Stimulated activated CD4-positive, alpha-beta T cell treated with anti-CD3 and anti-CD28 coated beads, Interleukin-1b, Interleukin-23, amount 100 ng/mL, for 1 hour (primary cell): ENCODE measurements around the gene PRKAG2.

ENCODE experiments used
- DNase-seq, 2 donors: peaks; one replicate each; pipeline ENCODE4 v3.0.0-alpha.2; 2020; ENCODE audit warnings: low read depth in 2 of 2

Gene PRKAG2

DNA sequence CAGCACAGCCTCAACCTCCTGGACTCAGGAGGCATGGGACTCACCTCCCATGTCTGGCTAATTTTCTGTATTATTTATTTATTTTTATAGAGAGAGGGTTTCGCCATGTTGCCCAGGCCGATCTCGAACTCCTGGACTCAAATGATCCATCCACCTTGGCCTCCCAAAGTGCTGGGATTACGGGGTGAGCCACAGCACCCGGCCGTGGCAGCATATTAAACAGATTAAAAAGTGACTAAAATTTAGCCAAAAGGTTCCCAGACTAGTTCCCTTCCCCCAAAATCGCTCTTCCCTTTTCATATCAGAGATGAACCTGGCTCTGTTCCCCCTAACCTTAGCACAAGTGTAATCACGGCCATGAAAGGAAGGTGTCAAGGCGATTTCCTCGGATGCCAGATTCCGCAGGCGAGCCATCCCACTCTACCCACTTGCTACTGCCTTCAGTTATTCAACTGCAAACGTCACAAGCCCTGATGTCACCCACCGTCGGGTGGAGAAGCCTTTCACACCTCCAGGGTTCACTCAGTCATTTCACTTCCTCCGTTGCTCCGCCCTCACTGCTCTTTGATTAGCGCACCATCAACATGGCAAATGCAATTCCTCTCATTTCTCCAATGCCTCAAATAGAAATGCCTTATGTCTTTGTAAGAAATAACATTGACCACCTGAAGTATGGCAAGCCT, 252.5 kb downstream of the PRKAG2 start:
- no peak for DNase-seq

DNA sequence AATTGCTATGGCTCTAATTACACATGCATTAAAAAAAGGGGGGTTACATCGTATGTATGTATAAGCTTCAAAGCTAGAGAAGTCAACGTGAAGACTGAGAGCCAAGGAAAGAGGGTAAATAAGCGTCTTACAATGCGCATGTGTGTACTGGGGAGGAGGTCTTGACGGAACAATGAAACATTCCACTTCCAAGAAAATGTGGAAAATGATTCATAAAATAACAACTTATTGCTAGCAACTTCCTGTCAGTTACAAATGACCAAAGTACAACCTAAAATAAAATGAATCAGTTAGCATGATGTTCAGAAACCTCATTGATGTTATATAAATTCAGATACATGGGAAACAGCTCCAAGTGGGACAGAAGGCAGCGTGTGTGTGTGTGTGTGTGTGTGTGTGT, 253.1 kb downstream of the PRKAG2 start:
- DNase-seq: no peak

DNA sequence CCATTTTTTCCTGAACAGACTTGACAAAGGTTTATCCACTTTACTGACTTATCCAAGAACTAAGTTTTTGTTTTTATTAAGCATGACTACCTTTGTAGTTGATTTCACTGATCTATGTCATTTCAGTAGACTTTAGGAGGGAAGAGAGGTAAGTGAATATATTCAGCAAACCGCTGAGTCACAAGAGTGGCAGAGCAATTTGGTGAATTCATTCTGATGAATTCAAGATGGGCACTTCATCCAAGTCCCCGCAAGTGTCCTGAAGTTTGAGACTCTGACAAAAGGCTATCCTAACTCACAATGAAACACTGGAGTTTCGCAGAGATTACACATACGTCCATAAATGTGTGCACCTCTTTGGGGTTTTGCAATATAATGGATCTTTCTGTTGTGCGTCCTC, 255.0 kb downstream of the PRKAG2 start:
- DNase-seq: no peak

DNA sequence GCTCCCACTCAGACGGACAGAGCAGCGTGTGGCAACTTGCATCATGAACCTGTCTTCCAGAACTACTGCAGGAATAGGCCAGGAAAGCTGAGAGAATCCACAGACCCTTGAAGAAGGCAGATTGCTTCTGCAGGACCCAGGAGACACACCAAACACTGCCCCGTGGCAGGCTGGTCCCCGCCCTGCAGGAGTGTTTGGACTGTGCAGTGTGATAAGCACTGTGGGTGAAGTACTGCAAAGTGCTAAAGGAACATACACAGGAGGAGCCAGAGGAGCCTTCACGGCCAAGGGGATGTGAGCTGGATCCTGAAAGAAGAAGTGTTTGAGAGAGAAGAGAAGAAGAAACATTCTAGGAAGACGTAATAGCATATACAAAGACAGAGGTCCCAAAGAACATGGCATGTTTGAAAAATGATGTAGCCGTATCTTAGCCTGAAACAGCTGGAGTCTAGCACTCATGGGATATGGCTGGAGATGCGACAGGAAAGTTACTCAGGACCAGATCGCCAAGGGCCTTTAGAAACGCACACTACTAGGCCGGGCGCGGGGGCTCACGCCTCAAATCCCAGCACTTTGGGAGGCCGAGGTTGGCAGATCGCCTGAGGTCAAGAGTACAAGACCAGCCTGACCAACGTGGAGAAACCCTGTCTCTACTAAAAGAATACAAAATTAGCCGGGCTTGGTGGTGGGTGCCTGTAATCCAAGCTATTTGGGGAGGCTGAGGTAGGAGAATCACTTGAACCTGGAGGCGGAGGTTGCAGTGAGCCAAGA, 260.3 kb downstream of the PRKAG2 start:
- no peak for DNase-seq

DNA sequence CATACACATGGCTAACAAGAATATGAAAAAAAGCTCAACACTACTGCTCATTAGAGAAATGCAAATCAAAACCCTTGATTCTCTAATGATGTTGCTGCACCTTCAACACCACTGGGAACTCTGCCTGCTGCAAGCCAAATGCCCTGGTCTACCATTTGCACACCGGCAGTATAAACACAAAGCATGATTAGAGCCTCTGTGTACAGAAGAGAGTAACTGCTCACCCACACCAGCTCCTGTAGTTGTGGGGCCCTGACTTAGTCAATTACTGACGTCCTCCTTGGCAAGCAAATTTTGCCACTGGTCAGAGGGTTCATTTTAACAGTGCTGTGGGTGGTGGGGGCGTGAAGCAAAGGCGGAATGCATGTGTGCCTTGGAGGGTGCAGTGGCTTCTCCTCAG, 261.1 kb downstream of the PRKAG2 start:
- no peak for DNase-seq

DNA sequence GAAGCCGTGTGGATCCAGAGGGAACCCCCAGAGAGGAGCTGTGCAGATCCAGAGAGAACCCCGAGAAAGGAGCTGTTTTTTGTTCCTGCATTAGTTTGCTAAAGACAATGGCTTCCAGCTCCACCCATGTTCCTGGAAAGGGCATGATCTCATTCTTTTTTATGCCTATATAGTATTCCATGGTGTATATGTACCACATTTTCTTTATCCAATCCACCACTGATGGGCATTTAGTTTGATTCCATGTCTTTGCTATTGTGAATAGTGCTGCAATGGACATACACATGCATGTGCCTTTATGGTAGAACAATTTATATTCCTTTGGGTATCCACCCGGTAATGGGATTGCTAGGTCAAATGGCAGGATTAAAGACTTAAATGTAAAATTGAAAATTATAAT, 261.9 kb downstream of the PRKAG2 start:
- no peak for DNase-seq

DNA sequence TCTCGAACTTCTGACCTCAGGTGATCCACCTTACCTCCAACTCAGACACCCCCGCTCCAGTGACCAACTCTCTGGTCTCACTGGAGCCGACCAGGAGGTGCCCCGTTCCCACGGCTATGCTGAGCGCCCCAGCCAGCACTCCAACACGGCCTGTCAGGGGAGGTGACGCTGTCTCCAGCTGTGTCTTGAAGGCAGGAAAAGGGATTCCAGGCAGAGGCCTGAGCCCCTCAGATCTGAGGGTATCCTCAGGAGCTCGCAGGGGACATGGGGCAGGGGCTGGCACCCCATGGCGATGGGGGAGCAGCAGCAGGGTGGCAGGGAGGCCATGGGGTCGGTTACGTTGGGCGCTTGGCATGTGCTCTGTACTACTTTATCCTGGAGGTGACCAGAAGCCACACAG, 262.9 kb downstream of the PRKAG2 start:
- DNase-seq: no peak

DNA sequence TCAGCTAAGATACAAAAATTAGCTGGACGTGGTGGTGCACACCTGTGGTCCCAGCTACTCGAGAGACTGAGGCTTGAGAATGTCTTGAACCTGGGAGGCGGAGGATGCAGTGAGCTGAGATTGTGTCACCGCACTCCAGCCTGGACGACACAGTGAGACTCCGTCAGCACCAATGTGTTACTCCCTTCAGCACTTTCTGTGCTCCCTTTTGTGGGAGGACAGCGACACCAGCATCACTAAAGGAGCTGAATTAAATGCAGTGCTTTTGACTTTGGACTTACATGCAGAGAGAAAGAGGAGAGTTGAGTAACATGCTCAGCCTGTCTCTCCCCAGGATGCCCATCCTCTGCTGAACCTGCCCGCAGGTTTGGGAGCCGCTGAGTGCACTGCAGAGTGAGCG, 265.0 kb downstream of the PRKAG2 start:
- DNase-seq: no peak

DNA sequence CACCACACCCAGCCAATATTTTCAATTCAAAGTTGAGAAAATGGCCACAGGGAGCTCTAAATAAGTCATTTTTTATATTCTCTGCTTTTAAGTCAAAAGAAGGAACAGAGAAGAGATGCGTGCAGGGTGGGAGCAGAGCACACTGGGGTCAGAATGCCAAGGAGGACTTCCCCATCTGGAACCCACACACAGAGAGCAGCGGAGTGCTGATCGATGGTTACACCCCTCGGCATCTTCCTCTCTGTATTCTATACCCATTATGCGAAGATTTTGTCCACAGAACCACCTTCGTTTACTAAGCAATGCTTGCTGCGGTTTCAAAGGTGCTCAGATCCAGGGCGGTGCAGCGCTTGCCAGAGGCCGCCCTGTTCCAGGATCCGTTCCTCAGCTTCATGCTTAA, 265.9 kb downstream of the PRKAG2 start:
- DNase-seq: no peak

DNA sequence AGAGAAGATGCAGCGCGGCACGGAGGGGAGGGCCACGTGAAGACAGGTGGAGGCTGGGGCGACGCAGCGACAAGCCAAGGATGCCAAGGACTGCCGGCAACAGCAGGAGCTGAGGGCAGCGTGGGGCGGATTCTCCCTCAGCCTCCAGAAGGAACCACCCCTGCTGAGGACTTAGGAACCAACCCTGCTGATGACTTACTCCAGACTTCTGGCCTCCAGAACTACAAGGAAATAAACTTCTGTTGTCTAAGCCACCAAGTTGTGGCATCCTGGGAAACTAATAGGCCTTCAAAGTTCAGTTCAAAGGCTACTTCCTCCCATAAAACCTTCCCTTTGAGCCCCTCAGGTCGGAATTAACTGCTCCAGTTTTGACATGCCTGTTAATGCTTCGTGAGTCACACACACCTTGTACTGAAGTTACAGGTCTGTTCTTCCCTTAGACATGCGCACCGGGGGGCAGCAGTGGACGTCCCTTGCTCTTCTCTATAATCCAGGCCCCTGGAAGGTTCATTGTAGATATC, 268.8 kb downstream of the PRKAG2 start:
- no peak for DNase-seq

DNA sequence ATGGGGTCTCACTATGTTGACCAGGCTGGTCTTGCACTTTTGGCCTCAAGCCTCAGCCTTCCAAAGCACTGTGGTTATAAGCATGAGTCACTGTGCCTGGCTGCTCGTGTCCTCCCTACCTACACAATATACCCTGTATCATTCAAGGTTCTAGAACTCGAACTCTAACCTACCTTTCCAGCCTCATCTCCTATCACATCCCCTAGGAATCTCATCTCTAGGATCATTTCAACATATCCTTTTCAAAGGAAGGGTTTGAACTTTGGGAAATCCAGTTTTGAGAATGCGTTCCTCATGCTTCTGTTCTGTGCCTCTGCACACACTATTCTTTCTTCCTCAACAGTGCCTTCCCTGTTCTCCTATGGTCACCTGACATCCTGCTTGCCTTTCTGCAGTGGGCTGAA, 269.4 kb downstream of the PRKAG2 start:
- DNase-seq: no peak

DNA sequence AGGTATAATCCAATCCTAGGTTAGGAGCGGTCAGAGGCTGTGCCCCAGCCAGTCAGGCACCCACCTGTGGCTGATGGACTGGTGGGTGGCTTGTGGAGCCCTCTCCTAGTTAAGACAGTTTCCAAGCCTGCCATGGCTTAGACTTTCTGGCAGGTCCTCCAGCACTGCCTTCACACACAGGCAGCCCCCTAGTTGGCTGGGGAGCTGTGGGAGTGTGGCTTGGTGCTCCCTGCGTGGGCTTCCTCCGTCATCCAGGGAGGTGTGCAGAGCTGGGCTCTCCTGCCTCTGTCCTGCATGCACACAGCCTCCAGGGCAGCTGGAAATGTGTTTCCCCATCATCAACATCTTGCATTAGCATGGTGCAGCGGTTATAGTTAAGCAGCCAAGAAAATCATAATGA, 273.0 kb downstream of the PRKAG2 start:
- no peak for DNase-seq

DNA sequence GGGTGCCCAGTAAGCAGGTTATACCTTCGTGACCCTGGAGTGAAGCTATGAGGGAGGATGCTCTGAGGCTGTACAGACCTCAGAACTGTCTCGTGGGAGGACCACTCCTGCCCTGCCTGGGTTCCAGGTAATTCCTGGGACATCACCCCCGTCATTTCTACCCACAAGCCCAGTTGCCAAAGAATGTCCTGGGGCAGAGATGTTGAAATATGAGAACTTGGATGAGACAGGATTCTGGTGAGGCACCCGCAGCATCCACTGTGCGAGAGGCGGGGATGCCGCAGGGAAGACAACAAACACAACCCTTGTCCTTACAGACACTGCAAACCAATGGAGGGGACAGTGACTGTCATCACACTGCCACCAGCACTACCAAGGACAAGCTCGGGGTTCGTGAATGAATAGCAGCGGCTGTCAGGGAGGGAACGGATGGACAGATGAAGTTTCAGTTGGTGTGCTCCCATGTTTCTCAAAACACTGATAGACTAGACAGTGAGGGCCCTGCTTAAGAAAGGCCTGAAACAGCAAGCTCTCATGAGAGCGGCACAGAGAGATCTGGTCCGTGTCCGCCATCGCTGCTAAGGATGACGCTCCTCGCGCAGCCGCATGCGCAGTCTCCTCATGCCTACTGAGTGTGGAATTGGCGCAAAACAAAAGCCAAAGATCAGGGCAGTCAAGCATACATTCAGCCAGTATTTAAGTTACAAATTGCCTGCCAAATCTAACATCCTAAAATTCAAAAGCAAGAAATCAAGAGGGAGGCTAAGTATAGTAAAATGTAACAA, 275.2 kb downstream of the PRKAG2 start:
- DNase-seq: no peak

DNA sequence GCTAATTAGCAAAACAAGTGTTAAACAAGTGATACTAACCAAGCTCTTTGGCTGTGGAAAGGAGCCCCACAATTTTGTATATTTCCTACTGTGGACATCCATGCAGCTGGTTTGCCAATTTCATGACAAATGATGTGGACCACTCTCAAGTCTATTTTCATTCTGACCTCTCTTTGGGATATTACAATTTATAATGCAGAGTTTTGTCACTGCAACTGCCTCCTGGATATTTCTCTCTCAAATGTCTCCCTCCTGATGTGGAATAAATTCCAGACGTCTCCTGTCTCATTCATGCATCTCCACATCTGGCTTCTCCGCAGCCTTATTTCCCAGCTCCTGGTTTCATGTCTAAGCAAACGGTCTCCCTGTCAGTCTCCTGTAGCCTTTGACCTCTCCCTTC, 276.6 kb downstream of the PRKAG2 start:
- no peak for DNase-seq

DNA sequence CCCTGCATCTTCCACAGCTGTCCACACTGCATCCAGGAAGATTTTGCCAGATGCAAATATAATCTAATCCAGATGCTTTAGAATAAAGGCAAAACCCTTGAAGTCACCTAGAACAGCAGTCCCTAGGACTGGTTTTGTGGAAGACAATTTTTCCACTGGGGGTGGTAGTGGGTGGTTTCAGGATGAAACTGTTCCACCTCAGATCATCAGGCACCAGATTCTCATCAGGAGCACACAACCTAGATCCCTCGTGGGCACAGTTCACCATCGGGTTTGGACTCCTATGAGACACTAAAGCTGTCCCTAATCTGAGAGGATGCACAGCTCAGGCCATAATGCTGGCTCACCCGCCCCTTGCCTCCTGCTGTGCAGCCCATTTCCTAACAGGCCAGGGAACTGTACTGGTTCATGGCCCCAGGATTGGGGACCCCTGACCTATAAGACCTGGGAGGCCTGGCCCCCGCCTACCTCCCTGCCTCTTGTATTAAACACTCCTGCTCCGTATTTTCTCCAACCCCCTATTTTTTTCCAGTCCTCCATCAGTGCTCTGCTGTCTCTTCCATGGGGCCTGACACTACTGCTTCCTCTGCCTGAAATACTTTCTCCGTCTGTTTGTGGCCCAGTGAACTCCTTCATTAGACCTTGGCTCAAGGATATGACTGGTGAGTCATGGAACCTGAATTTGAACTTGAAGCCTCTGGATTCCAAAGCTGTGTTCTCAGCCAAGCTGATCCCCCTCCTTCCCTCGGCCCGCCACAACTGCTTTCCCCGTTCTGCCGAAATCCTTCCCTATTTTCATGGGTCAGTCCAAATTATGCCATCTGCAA, 277.3 kb downstream of the PRKAG2 start:
- DNase-seq: no peak

DNA sequence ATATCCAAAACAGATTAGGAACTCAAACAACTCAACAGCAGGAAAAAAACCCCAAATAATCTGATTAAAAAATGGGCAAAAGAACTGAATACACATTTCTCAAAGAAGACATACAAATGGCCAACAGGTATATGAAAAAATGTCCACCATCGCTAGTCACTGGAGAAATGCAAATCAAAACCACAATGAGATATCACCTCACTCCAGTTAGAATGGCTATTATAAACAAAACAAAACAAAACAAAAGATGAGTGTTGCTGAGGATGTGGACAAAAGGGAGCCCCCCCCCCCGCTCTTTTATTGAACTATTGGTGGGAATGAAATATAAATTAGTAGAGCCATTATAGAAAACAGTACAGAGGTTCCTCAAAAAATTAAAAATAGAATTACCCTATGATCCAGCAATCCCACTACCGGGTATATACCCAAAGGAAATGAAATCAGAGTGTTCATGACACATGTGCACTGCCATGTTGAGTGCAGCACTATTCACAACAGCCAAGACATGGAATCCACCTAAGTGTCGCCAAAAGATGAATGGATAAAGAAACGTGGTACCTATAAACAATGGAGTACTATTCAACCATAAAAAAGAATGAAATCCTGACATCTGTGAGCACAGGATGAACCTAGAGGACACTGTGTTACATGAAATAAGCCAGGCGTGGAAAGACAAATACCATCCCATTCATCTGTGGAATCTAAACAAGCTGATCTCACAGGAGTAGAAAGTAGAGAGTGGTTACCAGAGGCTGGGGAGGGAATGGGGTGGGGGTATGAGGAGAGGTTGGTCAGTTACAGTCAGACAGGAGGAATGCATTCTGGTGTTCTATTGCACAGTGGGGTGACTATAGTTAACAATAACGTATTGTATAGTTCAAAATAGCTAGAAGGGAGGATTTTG, 279.1 kb downstream of the PRKAG2 start:
- DNase-seq: no peak

DNA sequence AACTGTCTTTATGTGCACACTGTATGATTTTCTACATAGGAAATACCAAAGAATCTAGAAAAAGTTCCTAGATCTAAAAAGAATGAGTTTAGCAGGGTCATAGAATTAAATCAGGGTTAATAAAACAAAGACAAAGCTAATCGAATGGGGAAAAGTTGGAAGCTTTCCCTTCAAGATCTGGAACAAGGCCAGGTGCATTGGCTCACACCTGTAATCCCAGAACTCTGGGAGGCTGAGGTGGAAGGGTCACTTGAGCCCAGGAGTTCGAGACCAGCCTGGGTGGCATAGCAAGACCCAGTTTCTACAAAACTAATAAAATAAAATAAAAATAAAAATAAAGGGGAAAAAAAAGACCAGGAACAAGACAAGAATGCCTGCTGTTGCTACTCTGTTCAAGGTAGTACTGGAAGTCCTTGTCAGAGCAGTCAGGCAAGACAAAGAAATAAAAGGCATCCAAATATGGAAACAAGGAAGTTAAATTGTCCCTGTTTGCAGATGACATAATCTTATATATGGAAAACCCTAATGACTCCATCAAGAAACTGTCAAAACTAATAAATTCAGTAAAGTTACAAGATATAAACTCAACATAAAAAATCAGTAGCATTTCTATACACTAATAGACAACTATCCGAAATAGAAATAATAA, 281.1 kb downstream of the PRKAG2 start:
- no peak for DNase-seq

DNA sequence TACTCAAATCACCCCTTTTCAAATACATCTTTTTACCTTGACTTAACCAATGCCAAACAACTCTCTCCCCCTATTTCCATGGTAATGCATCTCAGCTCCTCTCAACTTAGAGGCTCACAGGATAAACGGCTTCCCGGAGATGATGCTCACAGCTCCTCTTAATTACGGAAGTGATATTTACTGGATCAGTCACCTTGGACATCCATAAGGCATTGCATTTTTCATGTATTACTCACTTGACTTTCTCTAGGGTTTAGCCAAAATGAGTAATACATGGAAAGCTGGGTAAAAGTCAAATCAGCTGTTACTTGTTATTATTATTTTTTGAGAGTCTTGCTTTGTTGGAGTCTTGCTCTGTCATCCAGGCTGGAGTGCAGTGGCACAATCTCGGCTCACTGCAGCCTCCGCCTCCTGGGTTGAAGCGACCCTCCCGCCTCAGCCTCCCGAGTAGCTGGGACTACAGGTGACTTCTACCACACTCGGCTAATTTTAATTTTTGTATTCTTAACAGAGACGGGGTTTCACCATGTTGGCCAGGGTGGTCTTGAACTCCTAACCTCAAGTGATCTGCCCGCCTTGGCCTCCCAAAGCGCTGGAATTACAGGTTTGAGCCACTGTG, 283.9 kb downstream of the PRKAG2 start:
- DNase-seq: no peak

DNA sequence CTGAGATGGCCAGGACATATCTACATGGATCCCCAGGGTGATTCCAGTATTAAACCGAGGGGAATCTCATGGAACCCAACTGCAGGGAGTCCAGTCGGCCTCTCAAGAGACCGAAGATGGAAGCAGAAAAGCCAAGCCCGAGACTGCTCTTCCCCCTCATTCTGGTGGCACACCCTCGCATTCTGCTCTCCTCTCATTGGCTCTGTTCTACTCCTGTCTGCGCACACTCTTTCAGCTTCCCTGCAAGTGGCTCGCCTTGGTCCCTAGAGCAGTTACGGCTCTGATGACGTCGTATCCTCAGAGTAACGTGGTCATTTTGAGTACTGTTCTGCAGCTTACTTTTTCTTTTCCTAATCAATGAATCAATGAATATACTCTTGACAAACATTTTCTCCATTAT, 284.6 kb downstream of the PRKAG2 start:
- no peak for DNase-seq

DNA sequence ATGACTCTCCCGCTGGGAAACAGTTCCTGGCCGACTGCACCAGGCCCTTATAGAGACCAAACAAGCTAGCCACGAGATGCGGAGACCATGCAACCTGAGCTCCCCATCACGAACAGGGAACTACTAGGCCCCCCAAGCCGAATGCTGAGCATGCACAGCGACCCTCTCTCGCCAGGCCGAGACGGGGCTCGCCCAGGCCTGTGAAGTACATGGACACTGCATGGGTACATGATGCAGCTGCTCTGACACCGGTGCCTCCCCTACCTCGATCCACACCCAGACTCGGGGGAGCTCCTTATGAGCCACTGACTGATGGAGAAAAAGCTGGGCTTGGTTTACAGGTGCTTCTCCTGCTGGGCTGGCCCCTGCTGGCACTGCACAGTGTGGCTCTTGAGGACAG, 285.0 kb downstream of the PRKAG2 start:
- no peak for DNase-seq
